GM19372 (cell line): ENCODE data around the gene SEC24D.

ENCODE experiments used
- ATAC-seq: cut with Tn5 transposase; IDR thresholded peaks from one replicate; pipeline ENCODE4 v1.9.1; 2021; ENCODE audit warnings: mild to moderate bottlenecking, low read depth, moderate library complexity; ENCODE audit not compliant: unreplicated experiment

The SEC24D gene

DNA sequence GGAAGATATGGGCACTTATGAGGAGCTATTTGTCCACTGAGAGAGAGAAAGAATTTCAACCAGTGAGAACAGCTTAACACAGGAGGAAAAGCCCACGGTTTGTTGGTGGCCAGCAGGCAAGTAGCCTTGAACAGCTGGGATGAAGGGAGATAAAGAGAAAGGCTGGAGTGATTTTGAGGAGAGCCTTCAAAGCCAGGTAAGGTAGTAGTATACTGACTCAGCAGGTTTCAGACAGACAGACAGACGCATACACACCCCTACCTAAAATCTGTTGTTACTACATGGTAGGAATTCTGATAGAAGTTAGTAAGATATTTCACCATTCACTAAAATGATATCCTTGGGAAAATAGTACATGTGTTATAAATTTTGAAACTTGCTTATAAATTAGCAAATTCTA lies 60.5 kb downstream of the SEC24D start:
- no peak for ATAC-seq

DNA sequence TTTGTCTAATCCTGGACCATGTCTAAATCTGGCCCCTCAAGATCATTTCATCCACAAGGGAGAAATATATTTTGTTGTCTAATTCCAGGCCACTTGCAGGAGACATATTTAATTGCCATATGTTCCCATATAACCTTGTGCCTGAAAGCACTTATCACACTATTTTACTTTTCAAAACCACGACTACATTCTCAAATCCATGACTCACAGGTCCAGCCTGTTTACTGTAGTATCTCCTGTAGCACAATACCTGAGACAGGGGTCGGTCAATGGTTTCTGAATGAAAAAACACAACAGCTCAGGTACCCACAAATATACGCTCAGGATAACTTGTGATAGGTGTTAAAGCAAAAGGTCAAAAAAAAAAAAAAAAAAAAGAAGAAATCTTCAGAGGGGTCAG lies 60.9 kb downstream of the SEC24D start:
- no peak for ATAC-seq

DNA sequence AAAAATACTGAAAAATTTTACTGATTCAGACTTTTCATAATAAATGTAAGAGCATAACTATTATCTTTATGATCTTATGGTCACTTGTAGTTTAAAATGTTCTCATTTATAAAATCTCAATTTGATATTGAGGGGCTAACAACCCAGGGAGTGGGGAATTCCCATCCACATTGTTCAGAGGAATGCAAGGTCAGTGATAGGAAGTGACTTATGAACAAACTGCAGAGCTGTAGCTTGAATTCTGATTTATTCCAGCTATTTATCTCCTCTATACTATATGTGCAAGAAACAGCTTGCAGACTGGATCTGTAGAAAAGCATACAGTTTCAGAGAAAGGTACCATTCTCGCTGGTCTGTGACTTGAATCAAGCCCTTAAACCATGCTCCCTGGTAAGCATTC lies 61.6 kb downstream of the SEC24D start:
- no peak for ATAC-seq

DNA sequence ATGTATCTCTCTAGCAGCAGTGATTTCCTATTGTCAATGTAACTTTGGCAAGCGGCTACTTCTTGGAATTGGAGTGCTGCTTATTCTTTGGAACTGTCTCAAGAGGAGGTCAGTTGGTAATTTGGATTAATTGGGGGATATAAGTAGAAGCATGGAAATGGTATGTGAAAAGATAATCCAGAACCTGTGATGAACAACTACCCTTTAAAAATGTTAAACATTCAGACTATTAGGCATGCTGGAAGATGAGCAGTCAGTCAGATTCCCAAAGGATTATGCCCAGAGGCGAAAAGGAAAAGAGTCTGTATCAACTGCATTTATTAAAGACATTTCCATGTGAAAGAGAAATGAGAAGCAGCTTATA lies 62.5 kb downstream of the SEC24D start:
- ATAC-seq, result no peak

DNA sequence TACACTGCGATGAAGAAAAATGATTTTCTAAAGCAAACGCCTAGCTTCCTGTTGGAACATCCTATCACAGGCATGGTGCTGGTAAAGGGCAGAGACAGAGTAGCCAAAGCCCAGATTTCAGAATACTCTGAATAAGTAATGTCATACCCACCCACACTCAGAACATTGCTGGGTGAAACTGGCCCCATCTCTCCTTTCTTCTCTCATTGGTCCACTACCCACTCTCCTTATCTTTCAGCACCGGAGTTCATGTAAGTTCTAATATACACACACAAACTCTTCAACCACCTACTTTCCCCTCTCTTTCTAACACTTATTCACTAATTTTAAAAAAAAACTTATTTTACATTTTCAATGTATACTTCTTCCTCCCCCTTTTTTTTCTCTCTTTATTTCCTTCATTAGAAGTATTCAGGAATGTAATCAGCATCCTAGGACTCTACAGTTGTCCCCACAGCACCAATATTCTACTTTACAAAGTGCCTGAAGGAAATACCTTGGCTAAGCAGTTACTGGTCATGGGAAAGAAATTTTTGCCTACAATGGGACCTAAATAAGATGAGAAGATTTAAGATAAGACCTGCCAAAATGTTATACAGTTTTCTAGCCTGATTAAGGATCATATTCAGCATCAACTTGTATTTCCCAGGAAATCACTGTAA lies 63.0 kb downstream of the SEC24D start:
- no peak for ATAC-seq

DNA sequence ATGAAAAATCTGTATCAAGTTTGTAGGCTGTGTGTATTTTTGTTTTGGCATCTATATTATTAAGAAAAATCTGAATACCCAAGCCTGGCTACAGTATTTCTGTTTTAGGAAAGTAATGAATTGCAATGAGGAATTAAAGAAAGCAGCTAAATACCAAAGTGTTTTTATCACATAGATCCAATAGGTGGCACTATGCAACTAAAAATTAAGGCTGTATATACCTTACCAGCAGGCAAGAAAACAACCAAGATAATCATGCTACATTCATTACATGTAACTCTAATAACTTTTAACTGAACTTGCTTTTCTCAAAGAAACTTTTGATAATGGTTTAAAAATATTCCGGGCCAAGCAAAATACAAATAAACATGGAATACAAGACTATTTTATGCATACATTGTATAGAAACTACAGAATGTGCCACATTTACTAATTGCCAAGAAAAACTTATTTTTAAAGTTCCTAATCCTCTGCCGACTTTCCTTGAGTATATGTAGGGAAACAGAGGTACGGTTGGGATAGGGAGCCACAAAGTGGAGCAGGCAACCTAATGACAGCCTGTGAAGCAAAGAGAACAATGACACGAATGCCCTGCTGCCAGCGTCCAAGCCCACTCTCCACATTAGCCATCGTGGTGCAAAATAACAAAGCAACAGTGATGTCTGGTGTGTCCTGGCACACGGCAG lies 63.7 kb downstream of the SEC24D start:
- ATAC-seq, result peak; percentile 76

DNA sequence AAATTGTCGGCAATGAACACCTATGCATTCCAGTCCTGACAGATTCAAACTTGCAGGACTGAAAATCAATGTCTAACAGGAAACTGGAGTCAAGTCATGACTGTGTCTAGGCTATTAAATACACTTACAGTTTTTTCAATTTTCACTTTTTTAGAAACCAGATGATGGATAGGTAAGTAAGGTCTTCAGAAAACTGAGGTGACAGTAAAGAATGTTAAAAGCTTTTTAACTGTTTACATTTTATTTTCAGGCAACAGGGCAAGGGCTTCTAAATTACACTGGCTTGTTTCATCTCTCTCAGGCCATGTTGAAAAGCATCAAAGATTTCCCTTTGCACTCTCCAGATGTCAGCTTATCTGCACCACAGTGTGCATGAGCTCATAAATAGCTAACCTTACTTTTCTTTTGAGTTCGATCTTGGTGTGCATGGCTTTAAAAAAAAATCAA lies 65.2 kb downstream of the SEC24D start:
- ATAC-seq, result no peak

DNA sequence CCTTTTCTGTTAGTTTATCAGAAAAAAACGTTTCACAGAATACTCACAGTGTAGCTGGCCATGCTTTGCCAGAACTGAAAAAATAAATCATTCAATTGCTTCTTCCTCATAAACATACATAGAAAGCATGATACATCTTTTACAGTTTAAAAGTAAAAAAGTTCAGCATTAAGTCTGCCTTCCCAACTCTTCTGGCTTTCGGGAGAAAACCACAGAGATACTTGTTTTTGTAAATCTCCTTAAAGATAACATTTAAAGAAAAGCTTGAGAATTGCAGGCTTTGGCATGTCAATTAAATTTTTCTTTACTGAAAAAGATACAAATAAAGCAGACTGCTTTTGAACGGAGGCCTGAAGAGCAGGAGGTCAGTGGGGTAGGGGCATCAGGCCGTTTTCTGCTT lies 66.8 kb downstream of the SEC24D start:
- ATAC-seq, result no peak

DNA sequence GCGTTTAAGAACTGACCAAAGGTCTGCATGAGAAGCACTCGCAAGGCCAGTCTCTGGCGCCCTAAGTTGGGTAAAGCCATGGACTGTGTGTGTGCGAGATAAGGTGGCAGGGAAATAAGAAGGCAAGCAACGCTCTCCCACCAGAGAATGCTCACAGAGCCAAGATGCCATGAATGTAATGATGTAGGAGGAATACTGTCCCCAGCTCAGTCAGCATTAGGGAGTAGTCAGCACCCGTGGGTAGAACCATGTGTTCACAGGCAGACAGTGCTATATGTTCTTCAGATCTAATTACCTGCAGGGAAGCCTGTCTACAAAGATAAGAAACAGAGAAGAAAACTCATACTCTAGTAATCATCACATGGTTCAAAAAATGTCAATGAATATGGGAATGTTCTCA lies 68.8 kb downstream of the SEC24D start:
- ATAC-seq, result no peak

DNA sequence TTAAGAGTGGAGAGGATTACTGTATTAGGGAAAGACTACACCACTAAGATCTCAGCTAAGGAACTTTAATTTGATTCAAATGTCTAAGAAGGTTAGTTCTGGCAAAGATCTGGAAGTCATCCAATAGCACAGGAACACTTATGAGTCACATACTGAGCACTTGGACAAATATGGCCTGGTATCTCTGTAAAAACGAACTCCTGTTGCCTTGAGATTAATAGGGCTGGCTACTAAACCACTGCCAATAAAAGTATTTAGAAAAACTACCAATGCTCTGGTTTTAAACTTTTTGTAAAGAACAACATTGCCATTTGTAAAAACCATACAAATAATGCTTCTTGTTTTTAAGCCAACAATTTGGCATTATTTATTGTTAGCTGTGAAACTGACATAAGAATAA lies 70.5 kb downstream of the SEC24D start:
- ATAC-seq, result no peak

DNA sequence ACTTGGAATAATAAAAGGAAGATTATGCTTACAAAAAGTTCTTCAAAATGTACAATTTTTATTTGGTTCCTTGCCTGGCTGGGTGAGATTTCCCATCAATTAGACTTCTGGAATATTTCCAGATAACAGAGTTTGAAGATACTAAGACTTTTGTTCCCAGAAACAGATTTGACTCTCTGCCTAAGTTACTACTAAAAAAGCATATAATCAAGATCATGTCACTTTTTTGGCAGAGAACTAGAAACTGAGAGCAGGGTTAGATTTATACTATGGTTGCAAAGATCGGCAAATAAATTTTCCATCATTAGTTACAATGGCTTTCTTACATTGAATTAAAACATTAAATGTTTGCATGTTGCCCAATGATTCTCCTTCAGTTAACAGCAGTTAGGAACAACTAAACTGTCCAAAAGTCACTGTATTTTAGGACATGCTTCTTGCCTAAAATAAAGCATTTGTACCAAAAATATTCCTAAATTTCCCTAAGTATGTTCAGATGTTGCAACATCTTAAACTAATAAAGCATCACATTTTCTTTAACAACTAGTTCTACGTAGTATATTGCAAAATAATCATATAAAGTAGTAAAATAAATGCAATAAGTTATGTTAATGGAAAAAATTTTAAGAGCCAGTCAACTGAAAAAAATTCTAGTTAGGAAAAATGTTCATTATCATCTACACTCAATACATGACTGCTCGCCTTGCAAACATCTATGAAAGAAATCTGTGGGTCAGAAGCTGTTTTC lies 73.0 kb downstream of the SEC24D start:
- ATAC-seq, result no peak

DNA sequence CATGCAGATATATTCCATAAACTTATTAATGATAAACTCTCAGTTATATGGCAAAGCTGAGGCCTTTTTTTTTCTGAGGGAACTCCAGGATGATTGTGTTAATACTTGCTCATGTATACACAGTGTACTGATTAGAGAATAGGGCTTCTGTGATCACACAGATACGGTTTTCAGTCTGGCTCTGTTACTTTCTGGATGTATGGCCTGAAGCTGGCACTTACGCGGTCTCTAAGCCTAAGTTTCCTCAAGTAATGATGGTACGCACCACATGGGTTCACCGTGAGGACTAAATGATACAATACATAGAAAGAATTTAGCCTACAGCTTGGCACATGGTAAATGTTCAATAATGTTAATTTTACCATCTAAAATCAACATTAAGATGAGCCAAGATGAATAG lies 73.8 kb downstream of the SEC24D start:
- no peak for ATAC-seq

DNA sequence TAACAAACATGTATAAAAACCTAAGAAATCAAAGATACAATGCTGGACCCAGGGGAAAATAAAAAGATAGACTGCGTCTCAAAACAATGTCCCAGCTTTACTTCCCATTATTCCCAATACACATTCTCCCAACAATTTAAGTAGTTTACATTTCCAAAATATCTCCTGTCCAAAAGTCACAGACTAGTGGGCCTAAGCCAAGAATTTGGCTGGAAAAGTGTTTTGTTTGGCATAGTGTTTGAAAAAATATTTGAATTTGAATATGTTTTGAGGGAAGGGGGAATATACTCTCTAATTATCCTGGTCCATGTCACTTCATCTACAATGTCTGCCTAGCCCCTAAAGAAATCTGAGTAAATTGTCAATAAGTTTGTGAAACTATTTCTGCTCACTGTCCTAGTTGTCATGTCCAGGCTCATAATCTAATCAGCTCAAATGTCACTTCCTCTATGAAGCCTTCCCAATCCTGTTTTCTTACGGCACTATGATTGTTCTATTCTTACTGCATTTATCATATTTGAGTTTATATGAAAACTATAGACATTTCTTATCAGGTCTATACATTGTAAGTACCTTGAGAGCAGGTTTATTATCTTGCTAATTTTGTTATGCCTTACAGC lies 74.4 kb downstream of the SEC24D start:
- no peak for ATAC-seq

DNA sequence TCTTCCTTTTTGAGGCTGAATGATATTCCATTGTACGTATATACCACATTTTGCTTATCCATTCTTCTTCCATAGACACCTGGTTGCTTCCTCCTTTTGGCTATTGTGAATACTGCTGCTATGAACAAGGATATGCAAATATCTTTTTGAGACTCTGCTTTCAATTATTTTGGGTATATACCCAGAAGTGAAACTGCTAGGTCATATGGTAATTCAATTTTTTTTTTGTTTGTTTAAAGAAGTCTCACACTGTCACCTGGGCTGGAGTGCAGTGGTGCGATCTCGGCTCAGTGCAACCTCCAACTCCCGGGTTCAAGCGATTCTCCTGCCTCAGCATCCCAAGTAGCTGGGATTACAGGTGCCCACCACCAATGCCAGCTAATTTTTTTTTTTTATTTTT lies 75.4 kb downstream of the SEC24D start:
- ATAC-seq, result peak; percentile 98

DNA sequence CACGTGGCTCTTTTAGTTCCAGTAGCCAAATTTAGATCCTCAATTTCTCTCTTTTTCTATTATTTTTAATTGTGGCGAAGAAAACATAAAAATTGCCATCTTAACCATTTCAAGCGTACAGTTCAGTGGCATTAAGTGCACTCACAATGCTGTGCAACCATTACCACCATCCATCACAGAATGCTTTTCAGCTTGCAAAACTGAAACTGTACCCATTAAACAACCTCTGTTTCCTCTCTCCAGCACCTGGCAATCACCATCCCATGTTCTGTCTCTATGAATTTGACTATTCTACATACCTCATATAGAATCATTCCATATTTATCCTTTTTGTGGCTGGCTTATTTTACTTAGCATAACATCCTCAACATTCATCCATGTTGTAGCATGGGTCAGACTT lies 75.8 kb downstream of the SEC24D start:
- ATAC-seq, result peak; percentile 3

DNA sequence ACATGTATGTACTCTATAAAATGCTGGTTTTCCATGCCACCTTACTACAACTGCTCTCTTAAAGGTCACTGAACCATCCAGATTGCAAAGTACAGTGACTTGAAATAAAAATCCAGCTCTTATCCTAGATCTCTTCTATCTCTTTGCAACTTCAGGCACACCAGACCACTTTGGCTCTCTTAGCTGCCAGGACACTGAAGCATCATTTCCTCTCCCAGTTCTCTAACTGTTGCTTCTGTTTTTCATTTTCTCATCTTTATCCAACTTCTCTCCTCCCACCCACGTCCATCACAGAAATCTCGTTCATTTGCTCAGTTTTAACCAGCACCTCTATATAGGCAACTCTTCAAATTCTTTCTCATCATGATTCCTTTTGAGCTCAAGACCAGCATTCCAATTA lies 76.4 kb downstream of the SEC24D start:
- ATAC-seq, result no peak

DNA sequence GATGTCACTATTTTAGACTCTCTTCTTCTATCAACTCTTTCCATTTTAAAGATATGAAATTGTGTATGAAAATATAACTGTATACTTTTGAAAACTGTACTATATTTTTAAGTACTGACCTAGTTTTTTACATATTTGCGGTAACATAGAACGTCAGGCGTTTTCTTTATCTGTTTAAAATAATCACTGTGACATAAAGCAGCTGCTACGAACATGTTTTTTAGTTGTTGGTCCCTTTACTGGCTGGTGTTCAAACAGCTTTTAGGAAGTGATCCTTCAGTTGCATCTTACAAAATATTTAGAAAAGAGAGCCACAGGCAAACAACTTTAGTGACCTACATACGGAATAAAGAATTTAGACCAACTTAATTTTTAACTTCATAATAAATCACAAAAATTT lies 77.6 kb downstream of the SEC24D start:
- no peak for ATAC-seq

DNA sequence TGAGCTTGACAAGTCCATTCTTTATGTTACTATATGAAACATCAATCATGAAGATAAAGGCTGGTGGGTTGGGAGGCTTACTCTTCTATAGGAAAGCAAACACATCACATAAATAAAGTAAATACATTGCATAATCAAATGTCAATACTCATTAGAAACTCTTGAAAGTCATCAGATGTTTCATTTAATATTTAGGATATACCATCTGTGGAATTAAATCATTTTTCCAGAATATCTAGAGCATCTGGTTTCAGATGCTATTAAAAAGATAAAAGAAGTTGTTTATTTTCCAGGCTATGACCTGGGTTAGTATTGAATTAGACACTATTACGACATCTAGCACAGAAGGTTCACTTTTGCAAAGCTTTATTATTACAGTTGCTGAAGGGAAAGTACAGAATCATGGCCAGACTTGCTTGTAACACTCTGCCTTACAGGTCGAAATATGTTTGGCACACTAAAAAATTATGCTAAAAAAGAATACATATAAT lies 78.1 kb downstream of the SEC24D start:
- ATAC-seq, result no peak

DNA sequence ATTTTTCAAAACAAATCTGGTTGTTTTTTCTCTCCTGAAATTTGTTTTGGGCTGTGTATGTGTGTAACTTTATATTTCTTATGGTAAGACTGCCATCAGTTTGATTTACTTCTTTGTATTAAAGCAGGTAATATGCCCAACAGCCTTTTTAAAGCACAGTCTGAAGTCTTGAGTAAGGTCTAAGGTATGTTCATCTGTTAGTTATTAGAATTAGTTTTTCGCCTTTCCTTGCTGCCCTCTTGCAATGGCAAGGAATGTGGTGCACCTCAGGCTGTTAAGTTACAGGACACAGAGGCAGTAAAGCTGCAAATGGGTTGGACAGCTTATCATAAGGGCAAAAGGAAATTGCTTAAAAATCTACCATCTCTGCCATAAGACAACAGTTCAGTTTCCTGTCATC lies 79.0 kb downstream of the SEC24D start:
- no peak for ATAC-seq

DNA sequence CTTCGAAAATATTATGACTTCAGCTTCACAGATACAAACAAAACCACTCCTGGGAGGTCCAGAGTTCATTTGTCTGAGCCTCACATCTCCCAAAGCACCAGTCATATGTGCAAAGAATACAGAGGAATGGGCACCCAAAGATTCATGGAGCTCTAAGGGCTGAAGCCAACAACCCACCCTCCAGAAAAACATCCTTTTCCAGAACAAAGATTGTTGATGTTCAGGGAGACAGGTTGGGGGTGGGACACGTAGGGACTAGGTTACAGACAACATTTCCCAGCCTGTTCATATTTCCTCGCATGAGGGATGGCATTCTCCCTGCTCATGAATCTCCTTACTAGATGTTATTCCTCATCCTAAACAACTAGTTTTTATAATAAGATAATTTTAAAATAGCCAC lies 79.5 kb downstream of the SEC24D start:
- ATAC-seq, result no peak
